ES-I3 (cell line): Measurements from ENCODE around the gene SYNE4.
"Not testable (repeated sequence)": the region's sequence is repeated elsewhere in the genome, so short reads cannot be mapped to it uniquely, and the experiment has no call there.

ENCODE experiments used
- H3K36me3 ChIP-seq: 2 replicates; pipeline ENCODE4 v1.6.1; 2013; ENCODE audit warnings: mild to moderate bottlenecking, low read length, control low read depth, moderate library complexity; ENCODE audit not compliant: insufficient read depth
- H3K4me1 ChIP-seq: 2 replicates; pipeline ENCODE4 v1.6.1; 2013; ENCODE audit warnings: mild to moderate bottlenecking, control low read depth, low read length; ENCODE audit not compliant: insufficient read depth
- H3K9ac ChIP-seq: 2 replicates; pipeline ENCODE4 v1.6.1; 2013; ENCODE audit warnings: low read depth, mild to moderate bottlenecking, low read length, moderate library complexity
- H3K9me3 ChIP-seq: 2 replicates; pipeline ENCODE4 v1.6.1; 2013; ENCODE audit warnings: mild to moderate bottlenecking, low read length, moderate library complexity; ENCODE audit not compliant: control insufficient read depth, insufficient read depth

Gene SYNE4

GRCh38 chr19:35959968-35960320 is 48.7 kb downstream of the SYNE4 start:
- Histone ChIP-seq H3K4me1 (no peaks in the 10 kb centered on the region; the same call in 1 of the 2 replicates), H3K9ac (no peak overlapping the region), H3K36me3 (no peaks in the 10 kb centered on the region), H3K9me3 (no peaks in the 10 kb centered on the region)

- no peaks in the 10 kb centered on the region for H3K36me3 ChIP-seq
- H3K9me3 ChIP-seq, result no peaks in the 10 kb centered on the region
- H3K4me1 ChIP-seq, result no peaks in the 10 kb centered on the region; the same call in 1 of the 2 replicates
- peak overlapping the region; percentile 32; the same call in 1 of the 2 replicates for H3K9ac ChIP-seq
Observed at GRCh38 chr19:35959040-35959967, 49.3 kb downstream of the SYNE4 start.

GRCh38 chr19:35958660-35959039 is 50.0 kb downstream of the SYNE4 start:
- no peaks in the 10 kb centered on the region for H3K36me3 ChIP-seq
- peak overlapping the region; percentile 32; the same call in 1 of the 2 replicates for H3K9ac ChIP-seq
- H3K4me1 ChIP-seq, result no peaks in the 10 kb centered on the region; the same call in 1 of the 2 replicates
- H3K9me3 ChIP-seq, result no peaks in the 10 kb centered on the region

GRCh38 chr19:35957411-35957810 is 51.2 kb downstream of the SYNE4 start:
- not testable (repeated sequence) for H3K4me1 ChIP-seq, H3K36me3 ChIP-seq, H3K9ac ChIP-seq, H3K9me3 ChIP-seq

DNA sequence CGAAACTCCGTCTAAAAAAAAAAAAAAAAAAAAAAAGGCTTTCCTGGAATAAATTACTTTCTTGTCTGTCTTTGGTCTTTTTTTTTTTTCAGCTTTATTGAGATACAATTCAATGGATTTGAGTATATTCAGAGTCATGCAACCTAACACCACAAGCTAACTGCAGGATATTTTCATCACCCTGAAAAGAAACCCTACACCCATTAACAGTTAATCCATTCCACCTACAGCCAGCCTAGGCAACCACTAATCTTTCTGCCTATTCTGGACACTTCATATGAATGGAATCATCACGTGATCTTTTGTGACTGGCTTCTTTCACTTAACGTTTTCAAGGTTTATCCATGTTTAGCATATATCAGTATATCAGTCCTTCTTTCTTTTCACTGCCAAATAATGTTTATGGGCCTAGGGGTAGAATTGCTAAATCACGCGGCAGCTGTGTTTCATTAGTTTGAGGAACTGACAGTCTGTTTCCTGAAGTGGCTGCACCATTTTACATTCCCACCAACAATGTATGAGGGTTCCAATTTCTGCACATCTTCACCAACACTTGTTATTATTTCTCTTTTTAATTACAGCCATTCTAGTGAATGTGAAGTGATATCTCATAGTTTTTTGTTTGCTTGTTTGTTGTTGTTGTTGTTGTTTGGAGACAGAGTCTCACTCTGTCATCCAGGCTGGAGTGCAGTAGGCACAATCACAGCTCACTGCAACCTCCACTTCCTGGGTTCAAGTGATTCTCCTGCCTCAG is 52.6 kb downstream of the SYNE4 start:
- Histone ChIP-seq H3K4me1 (no peaks in the 10 kb centered on the region; the same call in 1 of the 2 replicates), H3K9me3 (no peaks in the 10 kb centered on the region), H3K36me3 (no peaks in the 10 kb centered on the region), H3K9ac (no peak overlapping the region)
